NCI-H2029 (cell line): ENCODE data around the gene NFIA.

ENCODE experiments used
- DNase-seq: peaks from one replicate; lab custom pipeline; 2025; lab: John Stamatoyannopoulos, UW

The NFIA gene

GRCh38 chr1:61152469-61153105 lies 70.2 kb downstream of the NFIA start:
- DNase-seq: peak; percentile 68

- no peak for DNase-seq
Observed at GRCh38 chr1:61156576-61157467, 74.5 kb downstream of the NFIA start.

GRCh38 chr1:61157468-61157987 lies 75.2 kb downstream of the NFIA start:
- DNase-seq: no peak

GRCh38 chr1:61158591-61158990 lies 76.2 kb downstream of the NFIA start:
- no peak for DNase-seq

- no peak for DNase-seq
Observed at GRCh38 chr1:61160526-61160925, 78.2 kb downstream of the NFIA start.

GRCh38 chr1:61162520-61163258 lies 80.3 kb downstream of the NFIA start:
- no peak for DNase-seq

- DNase-seq: no peak
Observed at GRCh38 chr1:61163355-61163754, 81.0 kb downstream of the NFIA start.

- DNase-seq: no peak
Observed at GRCh38 chr1:61165402-61165801, 83.0 kb downstream of the NFIA start.

GRCh38 chr1:61167309-61167708 lies 84.9 kb downstream of the NFIA start:
- DNase-seq: no peak

GRCh38 chr1:61169045-61169444 lies 86.7 kb downstream of the NFIA start:
- no peak for DNase-seq

GRCh38 chr1:61169634-61170033 lies 87.3 kb downstream of the NFIA start:
- no peak for DNase-seq

- DNase-seq: no peak
Observed at GRCh38 chr1:61170328-61171238, 88.2 kb downstream of the NFIA start.

- no peak for DNase-seq
Observed at GRCh38 chr1:61171346-61171745, 89.0 kb downstream of the NFIA start.

GRCh38 chr1:61171974-61172373 lies 89.6 kb downstream of the NFIA start:
- DNase-seq: no peak

GRCh38 chr1:61173118-61173517 lies 90.8 kb downstream of the NFIA start:
- no peak for DNase-seq

GRCh38 chr1:61174060-61174795 lies 91.9 kb downstream of the NFIA start:
- DNase-seq: no peak

- no peak for DNase-seq
Observed at GRCh38 chr1:61175976-61176375, 93.6 kb downstream of the NFIA start.

- DNase-seq: no peak
Observed at GRCh38 chr1:61181067-61182038, 99.0 kb downstream of the NFIA start.

- DNase-seq: no peak
Observed at GRCh38 chr1:61182049-61182448, 99.7 kb downstream of the NFIA start.

- no peak for DNase-seq
Observed at GRCh38 chr1:61182480-61182879, 100.1 kb downstream of the NFIA start.
